Calu3 (cell line): ENCODE measurements around the gene SPON1. TPM values are rescaled to one million over a fixed set of nuclear protein-coding genes. Genes with fewer than 3 reads are reported as not detected.

Source experiments
- BruUV-seq: library from RNA; stranded (reverse); fragments of 400-500 nt; replicated peaks from 2 replicates; lab custom pipeline; 2021; lab: Mats Ljungman, UMichigan
- CTCF ChIA-PET: fragments of 300-600 bp; sonication (Branson Sonifier 250); formaldehyde crosslinking; loops from one replicate; lab custom pipeline; 2022; ENCODE audit warnings: antibody characterized with exemption; lab: Charles Lee
- DNase-seq: peaks from one replicate; pipeline ENCODE4 v3.0.0; 2022
- H3K27ac Mint-ChIP-seq: one replicate; pipeline ENCODE4 v1.8.0; 2022; ENCODE audit warnings: mixed read lengths; ENCODE audit not compliant: unreplicated experiment
- H3K27me3 Mint-ChIP-seq: one replicate; pipeline ENCODE4 v1.8.0; 2022; ENCODE audit warnings: mixed read lengths; ENCODE audit not compliant: unreplicated experiment
- H3K36me3 Mint-ChIP-seq: one replicate; pipeline ENCODE4 v1.8.0; 2022; ENCODE audit warnings: mild to moderate bottlenecking, moderate library complexity, mixed read lengths; ENCODE audit not compliant: insufficient read depth, unreplicated experiment
- H3K4me1 Mint-ChIP-seq: one replicate; pipeline ENCODE4 v1.8.0; 2022; ENCODE audit warnings: mild to moderate bottlenecking, low read depth, mixed read lengths; ENCODE audit not compliant: unreplicated experiment
- H3K4me3 Mint-ChIP-seq: one replicate; pipeline ENCODE4 v1.8.0; 2022; ENCODE audit warnings: mild to moderate bottlenecking, low read depth, moderate library complexity, mixed read lengths; ENCODE audit not compliant: unreplicated experiment
- H3K9me3 Mint-ChIP-seq: one replicate; pipeline ENCODE4 v1.8.0; 2022; ENCODE audit warnings: low read depth, mixed read lengths; ENCODE audit not compliant: unreplicated experiment
- intact Hi-C: fragments of 100-400 bp; cut with micrococcal nuclease; formaldehyde crosslinking; loops from one replicate; pipeline ENCODE4 v1.10.0; 2022; ENCODE audit not compliant: unreplicated experiment
- total RNA-seq: library from RNA; stranded (reverse); gene quantifications from 2 replicates; pipeline ENCODE4 v1.2.3, GENCODE V29; 2022
- TF ChIP-seq, protein P1 (sequence below): fragments of 200-600 bp; IDR thresholded peaks from one replicate; pipeline ENCODE4 v1.8.0; 2022; ENCODE audit warnings: antibody characterized with exemption; ENCODE audit not compliant: unreplicated experiment

Gene SPON1
- total RNA-seq, 1 experiment from 2014 or later: not detected

DNA sequence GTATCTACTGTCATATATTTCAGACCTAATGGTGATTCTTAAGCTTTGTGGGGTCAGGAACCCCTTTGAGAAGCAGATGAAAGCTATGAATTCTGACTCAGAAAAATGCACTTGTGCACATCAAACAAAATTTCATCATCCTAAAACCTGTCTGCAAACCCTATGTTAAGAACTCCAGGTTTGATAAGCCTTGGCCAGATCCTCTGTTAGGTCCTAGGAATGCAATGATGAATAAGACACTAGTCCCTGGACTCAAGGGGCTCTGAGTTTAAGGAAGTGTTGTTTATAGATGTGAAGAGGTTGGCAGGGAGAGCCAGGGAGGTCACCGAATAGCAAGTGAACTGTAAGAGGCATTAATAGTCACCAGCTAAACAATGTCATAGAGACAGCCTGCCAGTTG, 103.2 kb downstream of the SPON1 start:
- Mint-ChIP-seq H3K27me3 (peaks cover 31% of the 10 kb centered on the region), H3K4me1 (no peaks in the 10 kb centered on the region), H3K4me3 (no peak overlapping the region), H3K36me3 (no peaks in the 10 kb centered on the region), H3K9me3 (no peaks in the 10 kb centered on the region), H3K27ac (no peak overlapping the region)
- intact Hi-C loops: no loop called here
- no peak for DNase-seq
- TF ChIP-seq, protein P1, sequence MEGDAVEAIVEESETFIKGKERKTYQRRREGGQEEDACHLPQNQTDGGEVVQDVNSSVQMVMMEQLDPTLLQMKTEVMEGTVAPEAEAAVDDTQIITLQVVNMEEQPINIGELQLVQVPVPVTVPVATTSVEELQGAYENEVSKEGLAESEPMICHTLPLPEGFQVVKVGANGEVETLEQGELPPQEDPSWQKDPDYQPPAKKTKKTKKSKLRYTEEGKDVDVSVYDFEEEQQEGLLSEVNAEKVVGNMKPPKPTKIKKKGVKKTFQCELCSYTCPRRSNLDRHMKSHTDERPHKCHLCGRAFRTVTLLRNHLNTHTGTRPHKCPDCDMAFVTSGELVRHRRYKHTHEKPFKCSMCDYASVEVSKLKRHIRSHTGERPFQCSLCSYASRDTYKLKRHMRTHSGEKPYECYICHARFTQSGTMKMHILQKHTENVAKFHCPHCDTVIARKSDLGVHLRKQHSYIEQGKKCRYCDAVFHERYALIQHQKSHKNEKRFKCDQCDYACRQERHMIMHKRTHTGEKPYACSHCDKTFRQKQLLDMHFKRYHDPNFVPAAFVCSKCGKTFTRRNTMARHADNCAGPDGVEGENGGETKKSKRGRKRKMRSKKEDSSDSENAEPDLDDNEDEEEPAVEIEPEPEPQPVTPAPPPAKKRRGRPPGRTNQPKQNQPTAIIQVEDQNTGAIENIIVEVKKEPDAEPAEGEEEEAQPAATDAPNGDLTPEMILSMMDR: no peak
- no TSS peak for BruUV-seq
- CTCF ChIA-PET: interaction anchor here (0.5 kb wide), 1 partner anchor 30 kb away, joined by 3 read pairs; no protein-coding TSS in a partner anchor

DNA sequence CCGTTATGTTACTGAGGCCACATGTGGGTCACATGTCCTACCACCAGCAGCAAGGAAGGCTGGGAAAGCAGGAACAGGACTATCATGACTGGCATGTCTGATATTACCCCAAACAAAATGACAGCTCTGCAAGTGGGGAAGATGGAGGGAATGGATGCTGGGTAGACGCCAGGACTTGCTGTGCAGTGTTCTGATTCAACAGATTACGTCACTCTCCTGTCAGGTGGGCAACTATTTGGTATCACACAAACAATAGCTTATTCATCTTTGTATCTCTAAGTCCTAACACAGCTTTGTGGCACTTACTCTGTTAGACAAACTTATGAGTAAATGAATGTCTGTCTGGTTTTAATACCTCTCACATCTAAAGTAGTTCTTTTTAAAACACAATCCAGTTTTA, 105.2 kb downstream of the SPON1 start:
- Mint-ChIP-seq H3K4me1 (no peaks in the 10 kb centered on the region), H3K36me3 (no peaks in the 10 kb centered on the region), H3K4me3 (no peak overlapping the region), H3K9me3 (no peaks in the 10 kb centered on the region), H3K27me3 (peaks cover 26% of the 10 kb centered on the region), H3K27ac (no peak overlapping the region)
- CTCF ChIA-PET: no interaction called here
- no peak for DNase-seq
- TF ChIP-seq, protein P1: no peak
- no TSS peak for BruUV-seq
- intact Hi-C loops: no loop called here

DNA sequence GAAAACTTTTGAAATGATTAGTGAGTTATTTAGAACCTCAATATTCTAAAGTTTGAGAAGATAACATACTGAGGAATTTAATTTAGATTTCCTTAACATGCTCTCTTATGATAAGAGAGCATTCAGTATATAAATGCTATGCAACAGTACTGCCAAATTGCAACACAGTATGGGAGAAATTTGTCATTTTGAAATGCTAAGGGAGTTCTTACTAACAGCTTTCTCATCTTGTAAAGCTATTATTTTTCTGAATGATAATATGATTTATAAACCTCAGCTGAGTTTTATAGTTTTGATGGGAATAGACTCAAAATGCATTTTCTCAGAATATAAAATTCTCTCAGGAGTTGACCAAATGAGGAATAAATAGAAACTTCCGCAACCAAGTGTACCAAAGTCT, 108.4 kb downstream of the SPON1 start:
- DNase-seq: no peak
- Mint-ChIP-seq H3K27me3 (no peaks in the 10 kb centered on the region), H3K4me3 (no peak overlapping the region), H3K9me3 (no peaks in the 10 kb centered on the region), H3K27ac (no peak overlapping the region), H3K36me3 (no peaks in the 10 kb centered on the region), H3K4me1 (no peaks in the 10 kb centered on the region)
- TF ChIP-seq, protein P1: no peak
- BruUV-seq: no TSS peak
- CTCF ChIA-PET: no interaction called here
- intact Hi-C loops: no loop called here

DNA sequence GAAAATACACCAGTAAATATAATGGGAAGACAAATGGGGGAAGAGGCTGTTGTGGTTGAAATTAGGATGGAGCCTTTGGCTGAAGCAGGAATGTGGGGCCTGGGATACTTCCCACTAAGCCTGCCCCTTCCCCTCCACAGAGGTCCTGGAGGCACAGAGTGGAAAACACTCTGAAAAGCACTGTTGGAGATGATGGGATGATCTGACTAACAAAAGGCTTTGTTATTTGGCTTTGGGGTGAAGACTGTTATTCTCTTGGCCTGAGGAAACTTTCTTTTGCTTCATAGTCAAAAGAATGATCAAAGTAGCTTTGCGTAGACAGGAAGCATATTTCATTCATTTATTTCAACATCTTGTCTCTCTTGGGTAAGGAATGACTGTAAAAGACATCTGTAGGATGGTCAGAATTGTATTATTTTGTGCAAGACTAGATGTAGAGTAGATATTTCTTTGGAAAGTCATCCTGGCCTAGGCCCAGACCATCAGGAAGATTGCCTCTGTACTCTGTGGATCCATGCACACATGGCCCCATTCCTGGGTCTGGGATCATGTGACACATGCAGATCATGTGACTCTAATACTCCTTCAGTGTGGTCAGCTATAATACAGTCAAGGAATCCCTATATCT, 111.4 kb downstream of the SPON1 start:
- Mint-ChIP-seq H3K4me1 (no peaks in the 10 kb centered on the region), H3K9me3 (no peaks in the 10 kb centered on the region), H3K27me3 (peaks cover 23% of the 10 kb centered on the region), H3K36me3 (no peaks in the 10 kb centered on the region), H3K4me3 (no peak overlapping the region), H3K27ac (no peak overlapping the region)
- CTCF ChIA-PET: no interaction called here
- intact Hi-C loops: no loop called here
- BruUV-seq: no TSS peak
- TF ChIP-seq, protein P1: no peak
- no peak for DNase-seq
